Large intestine (tissue), 3 donors: ENCODE data around the gene FRAT1. TPM values are rescaled to one million over a fixed set of nuclear protein-coding genes. Genes with fewer than 3 reads are reported as not detected.

Source experiments
- DNase-seq, 2 donors: peaks; one replicate each; pipeline versions ENCODE4 v3.0.0 to v3.0.0-alpha.2; 2013
- H3K27ac ChIP-seq: one replicate; pipeline ENCODE4 v1.5.1; 2013; ENCODE audit warnings: low read length
- H3K27me3 ChIP-seq: 2 replicates; pipeline ENCODE4 v1.6.1; 2013; ENCODE audit warnings: low read length; ENCODE audit not compliant: control insufficient read depth, insufficient read depth
- H3K36me3 ChIP-seq: 2 replicates; pipeline ENCODE4 v1.6.1; 2013; ENCODE audit warnings: low read length; ENCODE audit not compliant: control insufficient read depth, insufficient read depth
- H3K4me1 ChIP-seq: one replicate; pipeline ENCODE4 v1.6.1; 2013; ENCODE audit warnings: low read length; ENCODE audit not compliant: control insufficient read depth, insufficient read depth
- H3K4me3 ChIP-seq: one replicate; pipeline ENCODE4 v1.5.1; 2013; ENCODE audit warnings: low read length
- H3K9me3 ChIP-seq: one replicate; pipeline ENCODE4 v1.6.1; 2013; ENCODE audit warnings: mild to moderate bottlenecking, low read depth, low read length, moderate library complexity; ENCODE audit not compliant: control insufficient read depth
- WGBS: methylation state at CpG from one replicate; pipeline ENCODE4 v1.1.5; 2013; ENCODE audit warnings: low lambda C conversion rate; ENCODE audit not compliant: insufficient coverage; 5-methylcytosine and 5-hydroxymethylcytosine counted together
- polyA plus RNA-seq: library from polyadenylated mRNA; unstranded; fragments of 120-200 nt; gene quantifications from one replicate; pipeline ENCODE4 v1.2.1, GENCODE V29; 2013

Gene FRAT1
- polyA plus RNA-seq, 1 donor, result 5.6 TPM

- H3K27me3 ChIP-seq, result no peaks in the 10 kb centered on the region
- H3K36me3 ChIP-seq, result peaks cover 80% of the 10 kb centered on the region
- H3K4me3 ChIP-seq, result no peak overlapping the region
- WGBS, result no CpG with 5 or more reads among the region's 11 CpGs
- H3K27ac ChIP-seq, result no peak overlapping the region
- no peaks in the 10 kb centered on the region for H3K9me3 ChIP-seq
- DNase-seq, result no peak
- no peaks in the 10 kb centered on the region for H3K4me1 ChIP-seq
These were observed 47.5 kb downstream of the FRAT1 start for GRCh38 chr10:97366572-97366971.

- DNase-seq, result no peak
- WGBS, result no CpG with 5 or more reads among the region's 12 CpGs
- H3K27ac ChIP-seq, result no peak overlapping the region
- no peak overlapping the region for H3K4me3 ChIP-seq
- H3K36me3 ChIP-seq, result peaks cover 86% of the 10 kb centered on the region
- no peaks in the 10 kb centered on the region for H3K9me3 ChIP-seq
- H3K27me3 ChIP-seq, result no peaks in the 10 kb centered on the region
- no peaks in the 10 kb centered on the region for H3K4me1 ChIP-seq
These were observed 48.1 kb downstream of the FRAT1 start for GRCh38 chr10:97367126-97367649.

Other genes with a start within 250 kb of the FRAT1 start
- gene SLIT1, start 133.3 kb upstream of the FRAT1 start, polyA plus RNA-seq, result 1.6 TPM
- 17.2 TPM for gene ARHGAP19, start 26.6 kb upstream of the FRAT1 start, polyA plus RNA-seq
- 26.0 TPM for gene FRAT2, start 15.5 kb downstream of the FRAT1 start, polyA plus RNA-seq
- gene RRP12, start 82.1 kb downstream of the FRAT1 start, polyA plus RNA-seq, result 25.3 TPM
- gene PGAM1, start 106.9 kb downstream of the FRAT1 start, polyA plus RNA-seq, result 138 TPM
- 39.1 TPM for gene EXOSC1, start 126.7 kb downstream of the FRAT1 start, polyA plus RNA-seq
- gene ZDHHC16, start 126.9 kb downstream of the FRAT1 start, polyA plus RNA-seq, result 30.7 TPM
- 62.5 TPM for gene MMS19, start 179.2 kb downstream of the FRAT1 start, polyA plus RNA-seq
- 4.1 TPM for gene UBTD1, start 179.7 kb downstream of the FRAT1 start, polyA plus RNA-seq